Ovary (tissue), 3 donors: ENCODE results near the gene VPS16.

ENCODE experiments used
- EP300 ChIP-seq: sonication (generic); formaldehyde crosslinking; IDR thresholded peaks from one replicate; pipeline ENCODE4 v1.6.1; 2017; ENCODE audit warnings: antibody characterized with exemption
- POLR2A ChIP-seq: fragments of 450-650 bp; IDR thresholded peaks from one replicate; pipeline ENCODE4 v1.6.1; 2017; ENCODE audit warnings: antibody characterized with exemption, mild to moderate bottlenecking, moderate library complexity
- TF ChIP-seq, protein P1 (sequence below), 3 donors: fragments of 450-650 bp in 2 of 3; fragments of 200-600 bp in 1 of 3; IDR thresholded peaks; one replicate each; pipeline versions ENCODE4 v1.5.1 to v1.8.0; 2016 to 2022; ENCODE audit warnings: antibody characterized with exemption in 3 of 3, mild to moderate bottlenecking in 1 of 3
- donor health status: DM: no; HTN: no; CAD: no.

- TF ChIP-seq EP300 (no peak), POLR2A (no peak)
- TF ChIP-seq, protein P1, sequence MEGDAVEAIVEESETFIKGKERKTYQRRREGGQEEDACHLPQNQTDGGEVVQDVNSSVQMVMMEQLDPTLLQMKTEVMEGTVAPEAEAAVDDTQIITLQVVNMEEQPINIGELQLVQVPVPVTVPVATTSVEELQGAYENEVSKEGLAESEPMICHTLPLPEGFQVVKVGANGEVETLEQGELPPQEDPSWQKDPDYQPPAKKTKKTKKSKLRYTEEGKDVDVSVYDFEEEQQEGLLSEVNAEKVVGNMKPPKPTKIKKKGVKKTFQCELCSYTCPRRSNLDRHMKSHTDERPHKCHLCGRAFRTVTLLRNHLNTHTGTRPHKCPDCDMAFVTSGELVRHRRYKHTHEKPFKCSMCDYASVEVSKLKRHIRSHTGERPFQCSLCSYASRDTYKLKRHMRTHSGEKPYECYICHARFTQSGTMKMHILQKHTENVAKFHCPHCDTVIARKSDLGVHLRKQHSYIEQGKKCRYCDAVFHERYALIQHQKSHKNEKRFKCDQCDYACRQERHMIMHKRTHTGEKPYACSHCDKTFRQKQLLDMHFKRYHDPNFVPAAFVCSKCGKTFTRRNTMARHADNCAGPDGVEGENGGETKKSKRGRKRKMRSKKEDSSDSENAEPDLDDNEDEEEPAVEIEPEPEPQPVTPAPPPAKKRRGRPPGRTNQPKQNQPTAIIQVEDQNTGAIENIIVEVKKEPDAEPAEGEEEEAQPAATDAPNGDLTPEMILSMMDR (IDR thresholded peaks at IDR 0.05) = no peak
Measured at GRCh38 chr20:2889209-2889608, 48.7 kb downstream of the VPS16 start.
